Measurements from ENCODE around the gene THAP9. TPM values are rescaled to one million over a fixed set of nuclear protein-coding genes. Genes with fewer than 3 reads are reported as not detected.

The THAP9 gene
- total and polyA plus RNA-seq, 7 experiments from 2014 or later, result 1.7 to 4.9 (median 3.8) TPM

- DNase-seq, result peak in 2 of 9 donors; percentile 5 to 25
- POLR2A ChIA-PET, result interaction anchor here (1.0 to 2.9 kb wide), 6 partner anchors 9 to 469 kb away, joined by 5 to 33 read pairs (median 12); partner anchors contain the start of genes COPS4, HNRNPDL, LIN54 and SEC31A
- Histone ChIP-seq H3K27me3 (ENCODE audit: control insufficient read depth in 2 of 2, insufficient read depth in 2 of 2, low read length in 2 of 2) (no peaks in the 10 kb centered on the region), H3K36me3 (ENCODE audit: control insufficient read depth in 2 of 3, insufficient read depth in 3 of 3, low read length in 3 of 3) (peaks cover 0 to 14% (median 0%) of the 10 kb centered on the region in 3 experiments), H3K27ac (ENCODE audit: low read depth, low read length) (peak overlapping the region; percentile 98), H3K4me3 (ENCODE audit: low read length) (peak overlapping the region; percentile 91), H3K4me1 (ENCODE audit: control insufficient read depth in 2 of 2, insufficient read depth in 2 of 2, low read length in 2 of 2) (peaks cover 13 to 15% of the 10 kb centered on the region in 2 donors), H3K9me3 (ENCODE audit: control insufficient read depth in 2 of 3, low read length in 3 of 3) (no peaks in the 10 kb centered on the region)
- H3K36me3 Mint-ChIP-seq, result peaks cover 5 to 21% (median 10%) of the 10 kb centered on the region in 5 donors
- CTCF ChIA-PET, result interaction anchor here (2.0 kb wide), 2 partner anchors 47 to 136 kb away, joined by 5 to 11 read pairs; partner anchors contain the start of gene COPS4
- no peak for ATAC-seq
- no peak overlapping the region for H3K4me3 Mint-ChIP-seq
- H3K27me3 Mint-ChIP-seq, result no peaks in the 10 kb centered on the region
- no peaks in the 10 kb centered on the region for H3K9me3 Mint-ChIP-seq
- peaks cover 0 to 27% (median 8%) of the 10 kb centered on the region in 7 donors for H3K4me1 Mint-ChIP-seq
- intact Hi-C loops (cut with micrococcal nuclease), result loop anchor here (1.0 to 2.0 kb wide), 3 partner anchors 34 to 436 kb away; no protein-coding TSS in a partner anchor
- peak overlapping the region in 4 of 9 donors; percentile 50 to 86 (median 70) for H3K27ac Mint-ChIP-seq
Observed at GRCh38 chr4:82898322-82899243, 2.0 kb upstream of the THAP9 start.

- CTCF ChIA-PET, result interaction anchor here (1.3 to 2.0 kb wide), 4 partner anchors 45 to 135 kb away, joined by 3 to 11 read pairs (median 4); partner anchors contain the start of genes COPS4 and LIN54
- Histone ChIP-seq H3K27me3 (ENCODE audit: control insufficient read depth in 2 of 2, insufficient read depth in 2 of 2, low read length in 2 of 2) (no peaks in the 10 kb centered on the region), H3K36me3 (ENCODE audit: control insufficient read depth in 2 of 3, insufficient read depth in 3 of 3, low read length in 3 of 3) (peaks cover 0 to 7% (median 0%) of the 10 kb centered on the region in 3 experiments), H3K4me1 (ENCODE audit: control insufficient read depth in 2 of 2, insufficient read depth in 2 of 2, low read length in 2 of 2) (peaks cover 13 to 15% of the 10 kb centered on the region in 2 donors), H3K9me3 (ENCODE audit: control insufficient read depth in 2 of 3, low read length in 3 of 3) (no peaks in the 10 kb centered on the region), H3K27ac (ENCODE audit: low read depth, low read length) (peak overlapping the region; percentile 98), H3K4me3 (ENCODE audit: low read length) (peak overlapping the region; percentile 91)
- H3K27ac Mint-ChIP-seq, result peak overlapping the region in 1 of 9 donors; percentile 50
- DNase-seq, result peak in 1 of 9 donors; percentile 10
- H3K27me3 Mint-ChIP-seq, result no peaks in the 10 kb centered on the region
- peaks cover 0 to 27% (median 11%) of the 10 kb centered on the region in 7 donors for H3K4me1 Mint-ChIP-seq
- POLR2A ChIA-PET, result interaction anchor here (0.6 to 2.9 kb wide), 14 partner anchors 10 to 573 kb away, joined by 3 to 33 read pairs (median 4); partner anchors contain the start of genes COPS4, HNRNPD, HNRNPDL and LIN54
- no peaks in the 10 kb centered on the region for H3K9me3 Mint-ChIP-seq
- peaks cover 2 to 13% (median 7%) of the 10 kb centered on the region in 5 donors for H3K36me3 Mint-ChIP-seq
- no peak for ATAC-seq
- intact Hi-C loops (cut with micrococcal nuclease), result loop anchor here (1.0 to 5.0 kb wide), 24 partner anchors 8 to 1407 kb away; partner anchors contain the start of genes COQ2 (in 2 of the 2), HELQ (in 2 of the 2), LIN54 (in 2 of the 2) and SEC31A (in 2 of the 2)
- H3K4me3 Mint-ChIP-seq, result no peak overlapping the region
Observed at GRCh38 chr4:82899374-82900065, 1.0 kb upstream of the THAP9 start.

- Histone ChIP-seq H3K27me3 (ENCODE audit: control insufficient read depth in 2 of 2, insufficient read depth in 2 of 2, low read length in 2 of 2) (no peaks in the 10 kb centered on the region), H3K27ac (ENCODE audit: low read depth, low read length) (peak overlapping the region; percentile 98), H3K36me3 (ENCODE audit: control insufficient read depth in 2 of 3, insufficient read depth in 3 of 3, low read length in 3 of 3) (peaks cover 0 to 1% (median 0%) of the 10 kb centered on the region in 3 experiments), H3K4me1 (ENCODE audit: control insufficient read depth in 2 of 2, insufficient read depth in 2 of 2, low read length in 2 of 2) (peaks cover 13 to 15% of the 10 kb centered on the region in 2 donors), H3K9me3 (ENCODE audit: control insufficient read depth in 2 of 3, low read length in 3 of 3) (no peaks in the 10 kb centered on the region), H3K4me3 (ENCODE audit: low read length) (peak overlapping the region; percentile 91)
- peaks cover 0 to 11% (median 5%) of the 10 kb centered on the region in 5 donors for H3K36me3 Mint-ChIP-seq
- no peak overlapping the region for H3K27ac Mint-ChIP-seq
- POLR2A ChIA-PET, result interaction anchor here (0.6 to 2.9 kb wide), 14 partner anchors 8 to 572 kb away, joined by 3 to 33 read pairs (median 4); partner anchors contain the start of genes COPS4, HNRNPD, HNRNPDL and LIN54
- CTCF ChIA-PET, result interaction anchor here (0.8 to 2.0 kb wide), 5 partner anchors 11 to 135 kb away, joined by 3 to 11 read pairs (median 4); partner anchors contain the start of genes COPS4 and LIN54
- H3K27me3 Mint-ChIP-seq, result no peaks in the 10 kb centered on the region
- no peak for ATAC-seq
- no peak overlapping the region for H3K4me3 Mint-ChIP-seq
- no peak for DNase-seq
- H3K9me3 Mint-ChIP-seq, result no peaks in the 10 kb centered on the region
- peaks cover 0 to 27% (median 11%) of the 10 kb centered on the region in 7 donors for H3K4me1 Mint-ChIP-seq
- intact Hi-C loops (cut with micrococcal nuclease), result loop anchor here (1.0 to 5.0 kb wide), 23 partner anchors 9 to 1408 kb away; partner anchors contain the start of genes COQ2 (in 2 of the 2), HELQ (in 2 of the 2), LIN54 (in 2 of the 2) and SEC31A (in 2 of the 2)
Observed at GRCh38 chr4:82900066-82900410, 497 bp upstream of the THAP9 start.

GRCh38 chr4:82901183-82901718, 716 bp downstream of the THAP9 start:
- Histone ChIP-seq H3K36me3 (ENCODE audit: control insufficient read depth in 2 of 3, insufficient read depth in 3 of 3, low read length in 3 of 3) (no peaks in the 10 kb centered on the region), H3K4me3 (ENCODE audit: low read length) (peak overlapping the region; percentile 91), H3K9me3 (ENCODE audit: control insufficient read depth in 2 of 3, low read length in 3 of 3) (no peaks in the 10 kb centered on the region), H3K4me1 (ENCODE audit: control insufficient read depth in 2 of 2, insufficient read depth in 2 of 2, low read length in 2 of 2) (peaks cover 13 to 15% of the 10 kb centered on the region in 2 donors), H3K27ac (ENCODE audit: low read depth, low read length) (peak overlapping the region; percentile 98), H3K27me3 (ENCODE audit: control insufficient read depth in 2 of 2, insufficient read depth in 2 of 2, low read length in 2 of 2) (no peaks in the 10 kb centered on the region)
- no peak for DNase-seq
- H3K27ac Mint-ChIP-seq, result no peak overlapping the region
- ChIA-PET POLR2A (interaction anchor here (1.3 to 2.9 kb wide), 6 partner anchors 9 to 134 kb away, joined by 3 to 33 read pairs (median 12); partner anchors contain the start of genes COPS4, LIN54 and SEC31A), CTCF (interaction anchor here (0.8 to 1.7 kb wide), 2 partner anchors 12 to 110 kb away, joined by 3 to 4 read pairs; partner anchors contain the start of gene LIN54)
- peaks cover 0 to 15% (median 10%) of the 10 kb centered on the region in 5 donors for H3K36me3 Mint-ChIP-seq
- H3K4me1 Mint-ChIP-seq, result peaks cover 0 to 34% (median 13%) of the 10 kb centered on the region in 7 donors
- ATAC-seq, result no peak
- H3K27me3 Mint-ChIP-seq, result peaks cover 0 to 2% (median 0%) of the 10 kb centered on the region in 5 donors
- intact Hi-C loops (cut with micrococcal nuclease), result loop anchor here (2.0 to 5.0 kb wide), 8 partner anchors 210 to 1409 kb away; partner anchors contain the start of genes COQ2 (in 1 of the 2), GPAT3 (in 1 of the 2), HELQ (in 1 of the 2) and HPSE (in 1 of the 2)
- no peak overlapping the region for H3K4me3 Mint-ChIP-seq
- no peaks in the 10 kb centered on the region for H3K9me3 Mint-ChIP-seq

GRCh38 chr4:82903737-82904136, 3.2 kb downstream of the THAP9 start:
- peaks cover 0 to 17% (median 9%) of the 10 kb centered on the region in 5 donors for H3K36me3 Mint-ChIP-seq
- Histone ChIP-seq H3K4me3 (ENCODE audit: low read length) (no peak overlapping the region), H3K27me3 (ENCODE audit: control insufficient read depth in 2 of 2, insufficient read depth in 2 of 2, low read length in 2 of 2) (no peaks in the 10 kb centered on the region), H3K36me3 (ENCODE audit: control insufficient read depth in 2 of 3, insufficient read depth in 3 of 3, low read length in 3 of 3) (no peaks in the 10 kb centered on the region), H3K4me1 (ENCODE audit: control insufficient read depth in 2 of 2, insufficient read depth in 2 of 2, low read length in 2 of 2) (peaks cover 8 to 13% of the 10 kb centered on the region in 2 donors), H3K9me3 (ENCODE audit: control insufficient read depth in 2 of 3, low read length in 3 of 3) (no peaks in the 10 kb centered on the region), H3K27ac (ENCODE audit: low read depth, low read length) (no peak overlapping the region)
- POLR2A ChIA-PET, result no interaction called here
- peaks cover 0 to 29% (median 6%) of the 10 kb centered on the region in 7 donors for H3K4me1 Mint-ChIP-seq
- no peaks in the 10 kb centered on the region for H3K9me3 Mint-ChIP-seq
- DNase-seq, result no peak
- H3K4me3 Mint-ChIP-seq, result peak overlapping the region in 1 of 10 donors; percentile 29
- intact Hi-C loops (cut with micrococcal nuclease), result loop anchor here (2.0 to 5.0 kb wide), 4 partner anchors 13 to 1411 kb away; partner anchors contain the start of genes SEC31A (in 2 of the 2), GPAT3 (in 1 of the 2) and HPSE (in 1 of the 2)
- peak overlapping the region in 3 of 9 donors; percentile 14 to 79 (median 56) for H3K27ac Mint-ChIP-seq
- CTCF ChIA-PET, result no interaction called here
- no peak for ATAC-seq
- H3K27me3 Mint-ChIP-seq, result peaks cover 0 to 7% (median 0%) of the 10 kb centered on the region in 5 donors

All from naive thymus-derived CD4-positive, alpha-beta T cell (primary cell).